ENCODE data around the gene CDX1. TPM values are rescaled to one million over a fixed set of nuclear protein-coding genes. Genes with fewer than 3 reads are reported as not detected.

CDX1 gene
- total RNA-seq, 1 experiment from 2014 or later: 0.22 TPM

DNA sequence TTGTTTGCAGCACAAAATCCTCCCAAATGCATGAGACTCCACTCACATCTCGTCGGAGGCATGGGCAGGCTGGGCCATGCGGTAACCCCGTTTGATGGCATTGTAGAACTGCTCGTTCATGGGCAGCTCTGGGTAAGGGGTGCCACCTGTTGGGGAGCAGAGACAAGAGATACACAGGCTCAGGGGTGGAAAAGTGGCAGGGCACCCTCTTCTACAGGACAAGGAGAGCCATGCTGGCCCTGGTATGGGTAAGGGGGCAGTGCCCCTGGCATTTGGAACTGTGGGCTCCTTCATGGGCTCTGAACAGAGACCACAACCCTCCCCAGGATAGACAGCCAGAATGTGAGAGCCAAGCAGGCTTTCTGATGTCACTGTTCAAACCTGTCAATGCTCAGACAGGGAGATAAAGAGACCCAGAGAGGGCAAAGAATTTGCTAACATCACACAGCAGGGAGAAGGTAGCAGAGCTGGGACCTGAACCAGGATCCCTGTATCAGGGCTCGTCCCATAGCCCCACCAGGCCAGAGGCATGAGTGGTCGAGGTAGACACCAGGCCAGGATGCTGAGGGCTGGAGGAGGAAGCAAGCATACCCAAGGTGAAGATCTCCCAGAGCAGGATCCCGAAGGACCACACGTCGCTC is 47.0 kb upstream of the CDX1 start:
- H3K4me3 Mint-ChIP-seq: no peak overlapping the region
- no peaks in the 10 kb centered on the region for H3K9me3 ChIP-seq (ENCODE audit: control insufficient read depth, low read depth, low read length)
- H3K18ac ChIP-seq (ENCODE audit: insufficient read length, low read depth, low read length): no peak overlapping the region
- no peaks in the 10 kb centered on the region for H3K27me3 ChIP-seq (ENCODE audit: insufficient read depth, low read length)
- no peak overlapping the region for H2BK5ac ChIP-seq (ENCODE audit: insufficient read length, low read length)
- peaks cover 11 to 20% of the 10 kb centered on the region in 2 experiments for H3K4me1 Mint-ChIP-seq
- H3K79me1 ChIP-seq (ENCODE audit: insufficient read depth, low read depth, low read length, poor library complexity, severe bottlenecking): no peaks in the 10 kb centered on the region
- no peaks in the 10 kb centered on the region for H3K79me2 ChIP-seq (ENCODE audit: insufficient read depth, low read length)
- H2BK15ac ChIP-seq (ENCODE audit: low read depth, low read length): no peak overlapping the region
- H4K5ac ChIP-seq (ENCODE audit: insufficient read length, low read depth, low read length): no peak overlapping the region
- H3K36me3 Mint-ChIP-seq (ENCODE audit: insufficient read depth in 1 of 3, low read depth in 3 of 3): no peaks in the 10 kb centered on the region
- DNase-seq: no peak
- H2BK120ac ChIP-seq (ENCODE audit: low read depth, low read length, poor library complexity, severe bottlenecking): no peak overlapping the region
- no peak overlapping the region for H3K9ac ChIP-seq (ENCODE audit: extremely low read depth, insufficient read length, low read length)
- no peaks in the 10 kb centered on the region for H3K23me2 ChIP-seq (ENCODE audit: insufficient read length, low read depth, low read length, poor library complexity, severe bottlenecking)
- H2AK5ac ChIP-seq (ENCODE audit: insufficient read length, low read length): no peak overlapping the region
- H3K14ac ChIP-seq (ENCODE audit: insufficient read depth, low read length): no peak overlapping the region
- H2BK20ac ChIP-seq (ENCODE audit: low read depth, low read length, poor library complexity, severe bottlenecking): no peak overlapping the region
- no peak overlapping the region for H3K4me2 ChIP-seq (ENCODE audit: insufficient read depth, insufficient read length, low read length)
- no peaks in the 10 kb centered on the region for H3K9me3 Mint-ChIP-seq
- H3K27ac Mint-ChIP-seq: no peak overlapping the region
- no peak overlapping the region for H4K91ac ChIP-seq (ENCODE audit: insufficient read length, low read depth, low read length)
- H3K4ac ChIP-seq (ENCODE audit: low read depth, low read length): no peak overlapping the region
- no peak overlapping the region for H3K23ac ChIP-seq (ENCODE audit: insufficient read length, low read depth, low read length)
- no peak overlapping the region for H2AFZ ChIP-seq (ENCODE audit: low read length)
- H4K8ac ChIP-seq (replicated peaks; ENCODE audit: insufficient read length, low read depth, low read length): no peak overlapping the region
- no peak overlapping the region for H3T11ph ChIP-seq (ENCODE audit: low read length)
- H3K27ac ChIP-seq (ENCODE audit: insufficient read length, low read depth, low read length): no peak overlapping the region
- no peaks in the 10 kb centered on the region for H3K4me1 ChIP-seq (ENCODE audit: insufficient read depth, low read length)
- peaks cover 7% of the 10 kb centered on the region for H3K27me3 Mint-ChIP-seq (ENCODE audit: low read depth)
- no peak overlapping the region for H3K56ac ChIP-seq (ENCODE audit: insufficient read length, low read depth, low read length)
- TF ChIP-seq, protein P1, sequence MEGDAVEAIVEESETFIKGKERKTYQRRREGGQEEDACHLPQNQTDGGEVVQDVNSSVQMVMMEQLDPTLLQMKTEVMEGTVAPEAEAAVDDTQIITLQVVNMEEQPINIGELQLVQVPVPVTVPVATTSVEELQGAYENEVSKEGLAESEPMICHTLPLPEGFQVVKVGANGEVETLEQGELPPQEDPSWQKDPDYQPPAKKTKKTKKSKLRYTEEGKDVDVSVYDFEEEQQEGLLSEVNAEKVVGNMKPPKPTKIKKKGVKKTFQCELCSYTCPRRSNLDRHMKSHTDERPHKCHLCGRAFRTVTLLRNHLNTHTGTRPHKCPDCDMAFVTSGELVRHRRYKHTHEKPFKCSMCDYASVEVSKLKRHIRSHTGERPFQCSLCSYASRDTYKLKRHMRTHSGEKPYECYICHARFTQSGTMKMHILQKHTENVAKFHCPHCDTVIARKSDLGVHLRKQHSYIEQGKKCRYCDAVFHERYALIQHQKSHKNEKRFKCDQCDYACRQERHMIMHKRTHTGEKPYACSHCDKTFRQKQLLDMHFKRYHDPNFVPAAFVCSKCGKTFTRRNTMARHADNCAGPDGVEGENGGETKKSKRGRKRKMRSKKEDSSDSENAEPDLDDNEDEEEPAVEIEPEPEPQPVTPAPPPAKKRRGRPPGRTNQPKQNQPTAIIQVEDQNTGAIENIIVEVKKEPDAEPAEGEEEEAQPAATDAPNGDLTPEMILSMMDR (conservative IDR thresholded peaks at IDR 0.05): no peak
- WGBS (ENCODE audit: extremely low coverage, insufficient read length, low lambda C conversion rate): no CpG with 5 or more reads among the region's 10 CpGs
- H4K20me1 ChIP-seq (ENCODE audit: control insufficient read depth, insufficient read depth, insufficient read length): no peaks in the 10 kb centered on the region
- no peak overlapping the region for H2BK12ac ChIP-seq (ENCODE audit: insufficient read length, low read depth, low read length)

Data from H9 (cell line).